ENCODE measurements around the gene KCNH2. TPM values are rescaled to one million over a fixed set of nuclear protein-coding genes. Genes with fewer than 3 reads are reported as not detected.

The KCNH2 gene
- total and polyA plus RNA-seq, 2 of the 13 experiments (the other 11 are each of a cell fraction or from before 2014, with no cell fraction given): 0.09 to 0.11 TPM

- TF ChIP-seq, protein P1, sequence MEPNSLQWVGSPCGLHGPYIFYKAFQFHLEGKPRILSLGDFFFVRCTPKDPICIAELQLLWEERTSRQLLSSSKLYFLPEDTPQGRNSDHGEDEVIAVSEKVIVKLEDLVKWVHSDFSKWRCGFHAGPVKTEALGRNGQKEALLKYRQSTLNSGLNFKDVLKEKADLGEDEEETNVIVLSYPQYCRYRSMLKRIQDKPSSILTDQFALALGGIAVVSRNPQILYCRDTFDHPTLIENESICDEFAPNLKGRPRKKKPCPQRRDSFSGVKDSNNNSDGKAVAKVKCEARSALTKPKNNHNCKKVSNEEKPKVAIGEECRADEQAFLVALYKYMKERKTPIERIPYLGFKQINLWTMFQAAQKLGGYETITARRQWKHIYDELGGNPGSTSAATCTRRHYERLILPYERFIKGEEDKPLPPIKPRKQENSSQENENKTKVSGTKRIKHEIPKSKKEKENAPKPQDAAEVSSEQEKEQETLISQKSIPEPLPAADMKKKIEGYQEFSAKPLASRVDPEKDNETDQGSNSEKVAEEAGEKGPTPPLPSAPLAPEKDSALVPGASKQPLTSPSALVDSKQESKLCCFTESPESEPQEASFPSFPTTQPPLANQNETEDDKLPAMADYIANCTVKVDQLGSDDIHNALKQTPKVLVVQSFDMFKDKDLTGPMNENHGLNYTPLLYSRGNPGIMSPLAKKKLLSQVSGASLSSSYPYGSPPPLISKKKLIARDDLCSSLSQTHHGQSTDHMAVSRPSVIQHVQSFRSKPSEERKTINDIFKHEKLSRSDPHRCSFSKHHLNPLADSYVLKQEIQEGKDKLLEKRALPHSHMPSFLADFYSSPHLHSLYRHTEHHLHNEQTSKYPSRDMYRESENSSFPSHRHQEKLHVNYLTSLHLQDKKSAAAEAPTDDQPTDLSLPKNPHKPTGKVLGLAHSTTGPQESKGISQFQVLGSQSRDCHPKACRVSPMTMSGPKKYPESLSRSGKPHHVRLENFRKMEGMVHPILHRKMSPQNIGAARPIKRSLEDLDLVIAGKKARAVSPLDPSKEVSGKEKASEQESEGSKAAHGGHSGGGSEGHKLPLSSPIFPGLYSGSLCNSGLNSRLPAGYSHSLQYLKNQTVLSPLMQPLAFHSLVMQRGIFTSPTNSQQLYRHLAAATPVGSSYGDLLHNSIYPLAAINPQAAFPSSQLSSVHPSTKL (CRISPR knock-in tag; IDR thresholded peaks at IDR 0.05): peak; percentile 45
- TF ChIP-seq SALL1 (CRISPR knock-in tag; IDR thresholded peaks at IDR 0.05) (peak; percentile 38), KDM1A (CRISPR knock-in tag; IDR thresholded peaks at IDR 0.05) (peak; percentile 74; the same call in 1 of the 2 replicates), HDAC1 (CRISPR knock-in tag; IDR thresholded peaks at IDR 0.05) (peak; percentile 48), ZNF543 (CRISPR knock-in tag; IDR thresholded peaks at IDR 0.05) (0 out of 2 replicates have a peak, but pooled peaks have one; percentile 27), FLYWCH1 (CRISPR knock-in tag; IDR thresholded peaks at IDR 0.05) (no peak), ASH2L (IDR thresholded peaks at IDR 0.05; ENCODE audit: insufficient read length, low read depth, low read length) (peak; percentile 22), ZFX (CRISPR knock-in tag; IDR thresholded peaks at IDR 0.05; ENCODE audit: low read depth) (peak; percentile 34; the same call in 1 of the 2 replicates), CBFB (CRISPR knock-in tag; IDR thresholded peaks at IDR 0.05) (no peak), MIXL1 (CRISPR knock-in tag; IDR thresholded peaks at IDR 0.05) (0 out of 2 replicates have a peak, but pooled peaks have one; percentile 36), ZNF772 (CRISPR knock-in tag; IDR thresholded peaks at IDR 0.05) (no peak), NR2C2 (CRISPR knock-in tag; IDR thresholded peaks at IDR 0.05; ENCODE audit: borderline replicate concordance) (peak; percentile 54), THAP8 (CRISPR knock-in tag; IDR thresholded peaks at IDR 0.05; ENCODE audit: borderline replicate concordance) (no peak), NCOR1 (IDR thresholded peaks at IDR 0.05; ENCODE audit: borderline replicate concordance, low read length) (0 out of 2 replicates have a peak, but pooled peaks have one; percentile 18), MBD4 (IDR thresholded peaks at IDR 0.05; ENCODE audit: borderline replicate concordance, low read length) (no peak), RCOR2 (CRISPR knock-in tag; IDR thresholded peaks at IDR 0.05) (peak; percentile 69; the same call in 1 of the 2 replicates), ZNF891 (CRISPR knock-in tag; IDR thresholded peaks at IDR 0.05) (no peak)
- TF ChIP-seq, protein P2, sequence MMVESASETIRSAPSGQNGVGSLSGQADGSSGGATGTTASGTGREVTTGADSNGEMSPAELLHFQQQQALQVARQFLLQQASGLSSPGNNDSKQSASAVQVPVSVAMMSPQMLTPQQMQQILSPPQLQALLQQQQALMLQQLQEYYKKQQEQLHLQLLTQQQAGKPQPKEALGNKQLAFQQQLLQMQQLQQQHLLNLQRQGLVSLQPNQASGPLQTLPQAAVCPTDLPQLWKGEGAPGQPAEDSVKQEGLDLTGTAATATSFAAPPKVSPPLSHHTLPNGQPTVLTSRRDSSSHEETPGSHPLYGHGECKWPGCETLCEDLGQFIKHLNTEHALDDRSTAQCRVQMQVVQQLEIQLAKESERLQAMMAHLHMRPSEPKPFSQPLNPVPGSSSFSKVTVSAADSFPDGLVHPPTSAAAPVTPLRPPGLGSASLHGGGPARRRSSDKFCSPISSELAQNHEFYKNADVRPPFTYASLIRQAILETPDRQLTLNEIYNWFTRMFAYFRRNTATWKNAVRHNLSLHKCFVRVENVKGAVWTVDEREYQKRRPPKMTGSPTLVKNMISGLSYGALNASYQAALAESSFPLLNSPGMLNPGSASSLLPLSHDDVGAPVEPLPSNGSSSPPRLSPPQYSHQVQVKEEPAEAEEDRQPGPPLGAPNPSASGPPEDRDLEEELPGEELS (CRISPR knock-in tag; IDR thresholded peaks at IDR 0.05): 0 out of 2 replicates have a peak, but pooled peaks have one; percentile 29
- TF ChIP-seq, protein P3, sequence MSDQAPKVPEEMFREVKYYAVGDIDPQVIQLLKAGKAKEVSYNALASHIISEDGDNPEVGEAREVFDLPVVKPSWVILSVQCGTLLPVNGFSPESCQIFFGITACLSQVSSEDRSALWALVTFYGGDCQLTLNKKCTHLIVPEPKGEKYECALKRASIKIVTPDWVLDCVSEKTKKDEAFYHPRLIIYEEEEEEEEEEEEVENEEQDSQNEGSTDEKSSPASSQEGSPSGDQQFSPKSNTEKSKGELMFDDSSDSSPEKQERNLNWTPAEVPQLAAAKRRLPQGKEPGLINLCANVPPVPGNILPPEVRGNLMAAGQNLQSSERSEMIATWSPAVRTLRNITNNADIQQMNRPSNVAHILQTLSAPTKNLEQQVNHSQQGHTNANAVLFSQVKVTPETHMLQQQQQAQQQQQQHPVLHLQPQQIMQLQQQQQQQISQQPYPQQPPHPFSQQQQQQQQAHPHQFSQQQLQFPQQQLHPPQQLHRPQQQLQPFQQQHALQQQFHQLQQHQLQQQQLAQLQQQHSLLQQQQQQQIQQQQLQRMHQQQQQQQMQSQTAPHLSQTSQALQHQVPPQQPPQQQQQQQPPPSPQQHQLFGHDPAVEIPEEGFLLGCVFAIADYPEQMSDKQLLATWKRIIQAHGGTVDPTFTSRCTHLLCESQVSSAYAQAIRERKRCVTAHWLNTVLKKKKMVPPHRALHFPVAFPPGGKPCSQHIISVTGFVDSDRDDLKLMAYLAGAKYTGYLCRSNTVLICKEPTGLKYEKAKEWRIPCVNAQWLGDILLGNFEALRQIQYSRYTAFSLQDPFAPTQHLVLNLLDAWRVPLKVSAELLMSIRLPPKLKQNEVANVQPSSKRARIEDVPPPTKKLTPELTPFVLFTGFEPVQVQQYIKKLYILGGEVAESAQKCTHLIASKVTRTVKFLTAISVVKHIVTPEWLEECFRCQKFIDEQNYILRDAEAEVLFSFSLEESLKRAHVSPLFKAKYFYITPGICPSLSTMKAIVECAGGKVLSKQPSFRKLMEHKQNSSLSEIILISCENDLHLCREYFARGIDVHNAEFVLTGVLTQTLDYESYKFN (CRISPR knock-in tag; conservative IDR thresholded peaks at IDR 0.05): peak; percentile 56
Observed at GRCh38 chr7:151005566-151005965, 27.4 kb upstream of the KCNH2 start (continued).

Data from HepG2 (cell line).